Spleen (tissue), 7 donors: ENCODE measurements around the gene HAPLN2.

Experiments
- CTCF ChIP-seq, 11 experiments: fragments of 200-600 bp in 7 of 11; fragments of 450-650 bp in 4 of 11; sonication (generic) in 4 of 11; IDR thresholded peaks in 8 of 11; conservative IDR thresholded peaks in 3 of 11; 1 replicate in 7 of 11; 2 replicates in 4 of 11; pipeline versions ENCODE4 v1.4.0 to v1.8.0; 2016 to 2021; ENCODE audit warnings: antibody characterized with exemption in 11 of 11, inconsistent platforms in 4 of 11, mild to moderate bottlenecking in 1 of 11
- POLR2A ChIP-seq, 3 donors: fragments of 450-650 bp; IDR thresholded peaks; one replicate each; pipeline ENCODE4 v1.5.1; 2017; ENCODE audit warnings: antibody characterized with exemption in 3 of 3, mild to moderate bottlenecking in 1 of 3
- donor health status: DM: no; HTN: no; CAD: no; lungs with moderate emphysema.
- donor health status: DM: no; HTN: no; CAD: no.
- donor health status: DM: no; HTN: no; CAD: no.

- TF ChIP-seq CTCF (IDR thresholded peaks at IDR 0.05 in 8 of 11, conservative IDR thresholded peaks at IDR 0.05 in 3 of 11) = no peak
- no peak for TF ChIP-seq POLR2A (IDR thresholded peaks at IDR 0.05)
Observed at GRCh38 chr1:156615946-156616345, 3.3 kb upstream of the HAPLN2 start.
